Spleen (tissue), 11 donors: Measurements from ENCODE around the gene VPS8. TPM values are rescaled to one million over a fixed set of nuclear protein-coding genes. Genes with fewer than 3 reads are reported as not detected.
A peak's percentile ranks its signal among the peaks of the same experiment; 100 is the strongest.

ENCODE experiments used
- DNase-seq: peaks from one replicate; pipeline ENCODE4 v3.0.0-alpha.2; 2020
- H3K27ac ChIP-seq, 8 donors: fragments of 200-600 bp; sonication (generic) in 7 of 8; 1 replicate in 4 of 8; 2 replicates in 4 of 8; pipeline versions ENCODE4 v1.5.0 to v1.8.0; 2016 to 2021; ENCODE audit warnings: inconsistent platforms in 4 of 8, mild to moderate bottlenecking in 4 of 8, moderate library complexity in 1 of 8
- H3K27me3 ChIP-seq, 7 donors: fragments of 200-600 bp; sonication (generic) in 6 of 7; replicated peaks in 1 of 7; 1 replicate in 4 of 7; 2 replicates in 3 of 7; pipeline versions ENCODE4 v1.5.0 to v1.8.0; 2016 to 2021; ENCODE audit warnings: inconsistent platforms in 3 of 7, mild to moderate bottlenecking in 1 of 7
- H3K36me3 ChIP-seq, 6 donors: fragments of 200-600 bp; sonication (generic) in 5 of 6; 1 replicate in 4 of 6; 2 replicates in 2 of 6; pipeline versions ENCODE4 v1.5.0 to v1.8.0; 2016 to 2021; ENCODE audit warnings: inconsistent platforms in 2 of 6
- H3K4me1 ChIP-seq, 6 donors: fragments of 200-600 bp; sonication (generic) in 5 of 6; 1 replicate in 3 of 6; 2 replicates in 3 of 6; pipeline versions ENCODE4 v1.5.0 to v1.8.0; 2016 to 2021; ENCODE audit warnings: inconsistent platforms in 3 of 6
- H3K4me3 ChIP-seq, 8 donors: fragments of 200-600 bp; sonication (generic) in 7 of 8; 1 replicate in 4 of 8; 2 replicates in 4 of 8; pipeline versions ENCODE4 v1.5.0 to v1.8.0; 2016 to 2021; ENCODE audit warnings: inconsistent platforms in 4 of 8, mild to moderate bottlenecking in 4 of 8, moderate library complexity in 2 of 8
- H3K9me3 ChIP-seq, 8 donors: fragments of 200-600 bp; sonication (generic) in 7 of 8; 1 replicate in 4 of 8; 2 replicates in 4 of 8; pipeline versions ENCODE4 v1.5.0 to v1.8.0; 2016 to 2021; ENCODE audit warnings: inconsistent platforms in 4 of 8
- POLR2A ChIP-seq, 3 donors: fragments of 450-650 bp; IDR thresholded peaks; one replicate each; pipeline ENCODE4 v1.5.1; 2017; ENCODE audit warnings: antibody characterized with exemption in 3 of 3, mild to moderate bottlenecking in 1 of 3
- POLR2AphosphoS5 ChIP-seq, 3 donors: sonication (generic); formaldehyde crosslinking; IDR thresholded peaks; one replicate each; pipeline ENCODE4 v1.5.1; 2017; ENCODE audit warnings: antibody characterized with exemption in 3 of 3
- WGBS, 5 donors: extraction: QIAGEN DNeasy Blood & Tissue Kit in 3 of 5; methylation state at CpG; one replicate each; pipeline versions ENCODE4 v1.1.5 to v1.1.7; 2013 to 2018; 5-methylcytosine and 5-hydroxymethylcytosine counted together
- intact Hi-C: fragments of 100-400 bp; cut with DNase I; formaldehyde crosslinking; loops from one replicate; pipeline ENCODE4 v1.15.0; 2023; ENCODE audit warnings: low total_unique reads
- polyA plus RNA-seq, 3 donors: library from polyadenylated mRNA; stranded (reverse); fragments of 200-250 nt; gene quantifications; one replicate each; pipeline ENCODE4 v1.2.1, GENCODE V29; 2013
- total RNA-seq, 7 donors: library from RNA; depleted of rRNA in 3 of 7; stranded (reverse); fragments of >200 nt in 3 of 7; fragmentation: NEBNext Ultra II Directional in 4 of 7; extraction: Animal tissue kit (Norgen Biotek cat#: 25700) in 4 of 7; gene quantifications; one replicate each; pipeline versions ENCODE4 v1.1.0 to v1.2.1, GENCODE V29; 2016 to 2021
- TF ChIP-seq, protein P1 (sequence below), 11 experiments: fragments of 200-600 bp in 7 of 11; fragments of 450-650 bp in 4 of 11; sonication (generic) in 4 of 11; IDR thresholded peaks in 8 of 11; conservative IDR thresholded peaks in 3 of 11; 1 replicate in 7 of 11; 2 replicates in 4 of 11; pipeline versions ENCODE4 v1.4.0 to v1.8.0; 2016 to 2021; ENCODE audit warnings: antibody characterized with exemption in 11 of 11, inconsistent platforms in 4 of 11, mild to moderate bottlenecking in 1 of 11
- donor health status: healthy with polysubstance abuse.
- donor health status: DM: no; HTN: no; CAD: no; lungs with moderate emphysema.
- donor health status: DM: no; HTN: no; CAD: no.
- donor health status: Bipolar disorder and iron deficiency.
- donor health status: healthy.
- donor health status: DM: no; HTN: no; CAD: no.
- donor health status: DM: yes; HTN: yes; CAD: no.

The VPS8 gene
- total and polyA plus RNA-seq, 10 donors = 9.1 to 169 (median 97.5) TPM

- TF ChIP-seq, protein P1, sequence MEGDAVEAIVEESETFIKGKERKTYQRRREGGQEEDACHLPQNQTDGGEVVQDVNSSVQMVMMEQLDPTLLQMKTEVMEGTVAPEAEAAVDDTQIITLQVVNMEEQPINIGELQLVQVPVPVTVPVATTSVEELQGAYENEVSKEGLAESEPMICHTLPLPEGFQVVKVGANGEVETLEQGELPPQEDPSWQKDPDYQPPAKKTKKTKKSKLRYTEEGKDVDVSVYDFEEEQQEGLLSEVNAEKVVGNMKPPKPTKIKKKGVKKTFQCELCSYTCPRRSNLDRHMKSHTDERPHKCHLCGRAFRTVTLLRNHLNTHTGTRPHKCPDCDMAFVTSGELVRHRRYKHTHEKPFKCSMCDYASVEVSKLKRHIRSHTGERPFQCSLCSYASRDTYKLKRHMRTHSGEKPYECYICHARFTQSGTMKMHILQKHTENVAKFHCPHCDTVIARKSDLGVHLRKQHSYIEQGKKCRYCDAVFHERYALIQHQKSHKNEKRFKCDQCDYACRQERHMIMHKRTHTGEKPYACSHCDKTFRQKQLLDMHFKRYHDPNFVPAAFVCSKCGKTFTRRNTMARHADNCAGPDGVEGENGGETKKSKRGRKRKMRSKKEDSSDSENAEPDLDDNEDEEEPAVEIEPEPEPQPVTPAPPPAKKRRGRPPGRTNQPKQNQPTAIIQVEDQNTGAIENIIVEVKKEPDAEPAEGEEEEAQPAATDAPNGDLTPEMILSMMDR (IDR thresholded peaks at IDR 0.05 in 8 of 11, conservative IDR thresholded peaks at IDR 0.05 in 3 of 11) = no peak
- TF ChIP-seq POLR2A (IDR thresholded peaks at IDR 0.05) (no peak), POLR2AphosphoS5 (IDR thresholded peaks at IDR 0.05) (no peak)
- Histone ChIP-seq H3K9me3 (no peaks in the 10 kb centered on the region), H3K27ac (peak overlapping the region; percentile 32 to 85 (median 68)), H3K4me3 (no peak overlapping the region), H3K36me3 (peaks cover 5 to 79% (median 34%) of the 10 kb centered on the region in 6 donors), H3K4me1 (peaks cover 0 to 27% (median 5%) of the 10 kb centered on the region in 6 donors), H3K27me3 (no peaks in the 10 kb centered on the region)
- WGBS, 5 donors = 37 to 69% (median 68%) methylated on average over 1 of the region's 1 CpG
- no peak for DNase-seq
- intact Hi-C loops = no loop called here
These were observed 234.2 kb downstream of the VPS8 start for GRCh38 chr3:185046164-185046515.

DNA sequence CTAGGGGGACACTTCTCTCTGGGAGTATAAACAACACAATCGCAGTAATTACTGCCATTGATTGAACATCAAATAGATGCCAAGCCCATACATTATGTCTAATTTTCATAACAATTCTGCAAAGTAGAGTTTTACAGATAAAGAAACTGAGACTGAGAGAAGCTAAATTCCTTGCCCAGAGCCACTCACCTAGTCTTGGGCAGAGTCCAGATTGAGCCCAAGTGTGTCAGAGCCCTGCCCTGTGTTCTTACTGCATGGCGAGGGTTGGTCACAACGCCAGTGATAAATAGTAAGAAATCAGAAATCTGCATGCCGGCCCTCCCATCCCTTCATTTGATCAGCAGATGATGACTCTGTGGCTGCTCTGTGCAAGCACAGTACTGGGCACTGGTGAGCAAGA lies 234.6 kb downstream of the VPS8 start:
- H3K36me3 ChIP-seq = peaks cover 8 to 79% (median 38%) of the 10 kb centered on the region in 6 donors
- H3K9me3 ChIP-seq = no peaks in the 10 kb centered on the region
- TF ChIP-seq POLR2A (IDR thresholded peaks at IDR 0.05) (no peak), POLR2AphosphoS5 (IDR thresholded peaks at IDR 0.05) (no peak)
- TF ChIP-seq, protein P1 (IDR thresholded peaks at IDR 0.05 in 8 of 11, conservative IDR thresholded peaks at IDR 0.05 in 3 of 11) = no peak
- WGBS, 5 donors = 57 to 87% (median 75%) methylated on average over 4 of the region's 4 CpGs
- no peak overlapping the region for H3K4me3 ChIP-seq
- intact Hi-C loops = no loop called here
- H3K27ac ChIP-seq = peak overlapping the region; percentile 44 to 85 (median 68)
- DNase-seq = no peak
- H3K4me1 ChIP-seq = peaks cover 0 to 27% (median 5%) of the 10 kb centered on the region in 6 donors
- H3K27me3 ChIP-seq = no peaks in the 10 kb centered on the region

- Histone ChIP-seq H3K27me3 (no peaks in the 10 kb centered on the region), H3K9me3 (peaks cover 0 to 19% (median 0%) of the 10 kb centered on the region in 8 donors), H3K4me1 (peaks cover 0 to 25% (median 5%) of the 10 kb centered on the region in 6 donors), H3K36me3 (peaks cover 15 to 88% (median 63%) of the 10 kb centered on the region in 6 donors), H3K27ac (no peak overlapping the region), H3K4me3 (no peak overlapping the region)
- DNase-seq = no peak
- TF ChIP-seq POLR2A (IDR thresholded peaks at IDR 0.05) (no peak), POLR2AphosphoS5 (IDR thresholded peaks at IDR 0.05) (no peak)
- TF ChIP-seq, protein P1 (IDR thresholded peaks at IDR 0.05 in 8 of 11, conservative IDR thresholded peaks at IDR 0.05 in 3 of 11) = no peak
- intact Hi-C loops = no loop called here
- 94 to 98% (median 96%) methylated on average over 4 of the region's 4 CpGs for WGBS, 5 donors
These were observed 237.7 kb downstream of the VPS8 start for GRCh38 chr3:185049710-185050109.

- Histone ChIP-seq H3K4me3 (no peak overlapping the region), H3K4me1 (peaks cover 0 to 6% (median 2%) of the 10 kb centered on the region in 6 donors), H3K27ac (no peak overlapping the region), H3K36me3 (peaks cover 15 to 97% (median 63%) of the 10 kb centered on the region in 6 donors), H3K9me3 (peaks cover 0 to 38% (median 18%) of the 10 kb centered on the region in 8 donors), H3K27me3 (no peaks in the 10 kb centered on the region)
- 86 to 93% (median 92%) methylated on average over 8 of the region's 8 CpGs for WGBS, 5 donors
- intact Hi-C loops = no loop called here
- TF ChIP-seq, protein P1 (IDR thresholded peaks at IDR 0.05 in 8 of 11, conservative IDR thresholded peaks at IDR 0.05 in 3 of 11) = no peak
- TF ChIP-seq POLR2A (IDR thresholded peaks at IDR 0.05) (no peak), POLR2AphosphoS5 (IDR thresholded peaks at IDR 0.05) (no peak)
- no peak for DNase-seq
These were observed 239.8 kb downstream of the VPS8 start for GRCh38 chr3:185051801-185052200.
